CD14-positive monocyte (primary cell): ENCODE measurements around the gene ERBB3. TPM values are rescaled to one million over a fixed set of nuclear protein-coding genes. Genes with fewer than 3 reads are reported as not detected.
A peak's percentile ranks its signal among the peaks of the same experiment; 100 is the strongest.

Experiments used
- DNase-seq, 3 donors: peaks; one replicate each; pipeline ENCODE4 v3.0.0-alpha.2; 2011 to 2022
- H2AFZ ChIP-seq: 2 replicates; pipeline ENCODE4 v1.6.0; 2012; ENCODE audit warnings: mild to moderate bottlenecking, low read depth, low read length, inconsistent platforms; ENCODE audit not compliant: insufficient read depth, poor library complexity, severe bottlenecking
- H3K27ac ChIP-seq, 2 donors: 1 replicate in 1 of 2; 2 replicates in 1 of 2; pipeline ENCODE4 v1.5.1; 2012 to 2013; ENCODE audit warnings: low read length in 2 of 2, control low read depth in 1 of 2, inconsistent platforms in 1 of 2, low read depth in 1 of 2, mild to moderate bottlenecking in 1 of 2
- H3K27me3 ChIP-seq, 2 donors: one replicate each; pipeline versions ENCODE4 v1.6.0 to v1.6.1; 2011 to 2013; ENCODE audit warnings: low read length in 2 of 2; ENCODE audit not compliant: control insufficient read depth in 2 of 2, insufficient read depth in 2 of 2
- H3K36me3 ChIP-seq, 2 donors: replicated peaks in 1 of 2; 1 replicate in 1 of 2; 2 replicates in 1 of 2; pipeline versions ENCODE4 v1.5.1 to v1.6.1; 2012 to 2013; ENCODE audit warnings: low read length in 2 of 2, control low read depth in 1 of 2, inconsistent platforms in 1 of 2, mild to moderate bottlenecking in 1 of 2; ENCODE audit not compliant: insufficient read depth in 2 of 2, control insufficient read depth in 1 of 2
- H3K4me1 ChIP-seq, 2 donors: 1 replicate in 1 of 2; 2 replicates in 1 of 2; pipeline versions ENCODE4 v1.5.1 to v1.6.1; 2012 to 2013; ENCODE audit warnings: low read length in 2 of 2, control low read depth in 1 of 2, inconsistent platforms in 1 of 2, mild to moderate bottlenecking in 1 of 2, moderate library complexity in 1 of 2; ENCODE audit not compliant: insufficient read depth in 2 of 2, control insufficient read depth in 1 of 2
- H3K4me2 ChIP-seq: replicated peaks from 2 replicates; pipeline ENCODE3; 2012; ENCODE audit warnings: low read length, moderate library complexity, mild to moderate bottlenecking; ENCODE audit not compliant: poor library complexity, severe bottlenecking; ENCODE audit errors: extremely low read depth
- H3K4me3 ChIP-seq, 3 experiments: fragments of 200-600 bp in 1 of 3; sonication (generic) in 1 of 3; replicated peaks in 1 of 3; 1 replicate in 2 of 3; 2 replicates in 1 of 3; pipeline ENCODE4 v1.5.1; 2011 to 2013; ENCODE audit warnings: low read length in 3 of 3, mild to moderate bottlenecking in 3 of 3, control low read depth in 2 of 3, low read depth in 2 of 3, inconsistent platforms in 1 of 3, moderate library complexity in 1 of 3
- H3K79me2 ChIP-seq: 2 replicates; pipeline ENCODE4 v1.6.0; 2012; ENCODE audit warnings: mild to moderate bottlenecking, control low read depth, inconsistent platforms, low read length, moderate library complexity; ENCODE audit not compliant: insufficient read depth
- H3K9ac ChIP-seq: 2 replicates; pipeline ENCODE4 v1.6.0; 2017; ENCODE audit warnings: low read length, mild to moderate bottlenecking; ENCODE audit not compliant: insufficient read depth, poor library complexity, severe bottlenecking
- H3K9me3 ChIP-seq, 2 donors: replicated peaks in 1 of 2; 1 replicate in 1 of 2; 2 replicates in 1 of 2; pipeline versions ENCODE4 v1.5.1 to v1.6.1; 2012 to 2013; ENCODE audit warnings: low read length in 2 of 2, control low read depth in 1 of 2; ENCODE audit not compliant: control insufficient read depth in 1 of 2, insufficient read depth in 1 of 2
- H4K20me1 ChIP-seq: 2 replicates; pipeline ENCODE4 v1.6.0; 2012; ENCODE audit warnings: mild to moderate bottlenecking, low read length, control low read depth, moderate library complexity; ENCODE audit not compliant: insufficient read depth
- H3K27ac Mint-ChIP-seq, 7 donors: one replicate each; pipeline ENCODE4 v1.8.0; 2020; ENCODE audit warnings: mild to moderate bottlenecking in 7 of 7, mixed read lengths in 7 of 7, moderate library complexity in 6 of 7, inconsistent platforms in 2 of 7
- H3K27me3 Mint-ChIP-seq, 3 donors: one replicate each; pipeline ENCODE4 v1.8.0; 2021 to 2022; ENCODE audit warnings: low read depth in 3 of 3, mild to moderate bottlenecking in 3 of 3, mixed read lengths in 3 of 3, moderate library complexity in 3 of 3, inconsistent platforms in 1 of 3
- H3K36me3 Mint-ChIP-seq, 2 donors: one replicate each; pipeline ENCODE4 v1.8.0; 2020; ENCODE audit warnings: mixed read lengths in 2 of 2, inconsistent platforms in 1 of 2, mild to moderate bottlenecking in 1 of 2
- H3K4me1 Mint-ChIP-seq: one replicate; pipeline ENCODE4 v1.8.0; 2020; ENCODE audit warnings: mild to moderate bottlenecking, mixed read lengths
- H3K4me3 Mint-ChIP-seq, 2 donors: one replicate each; pipeline ENCODE4 v1.8.0; 2020; ENCODE audit warnings: mild to moderate bottlenecking in 2 of 2, mixed read lengths in 2 of 2, moderate library complexity in 1 of 2
- H3K9me3 Mint-ChIP-seq, 7 donors: one replicate each; pipeline ENCODE4 v1.8.0; 2020 to 2022; ENCODE audit warnings: mixed read lengths in 7 of 7, mild to moderate bottlenecking in 6 of 7, moderate library complexity in 6 of 7, inconsistent platforms in 2 of 7
- WGBS: methylation state at CpG from one replicate; pipeline ENCODE4 v1.1.5; 2013; ENCODE audit warnings: missing lambda C conversion rate; ENCODE audit not compliant: insufficient coverage; 5-methylcytosine and 5-hydroxymethylcytosine counted together
- intact Hi-C, 2 donors: fragments of 100-400 bp; cut with micrococcal nuclease; formaldehyde crosslinking; loops; one replicate each; pipeline versions ENCODE4 v1.15.0 to v1.15.1; 2023
- polyA plus RNA-seq, 3 donors: library from polyadenylated mRNA; depleted of rRNA in 1 of 3; unstranded in 2 of 3; stranded (reverse) in 1 of 3; fragments of 300-500 nt in 2 of 3; fragments of >200 nt in 1 of 3; fragmentation: Illumina TruSeq in 2 of 3; gene quantifications; 1 replicate in 2 of 3; 2 replicates in 1 of 3; pipeline ENCODE4 v1.2.3, GENCODE V29; 2012 to 2021
- TF ChIP-seq, protein P1 (sequence below): fragments of 200-600 bp; IDR thresholded peaks from one replicate; pipeline ENCODE4 v1.8.0; 2022; ENCODE audit warnings: antibody characterized with exemption, mild to moderate bottlenecking

The ERBB3 gene
- polyA plus RNA-seq, 3 donors, result 0.01 TPM; not detected in 2

- Mint-ChIP-seq H3K4me1 (peaks cover 62% of the 10 kb centered on the region), H3K9me3 (no peaks in the 10 kb centered on the region), H3K36me3 (peaks cover 24 to 34% of the 10 kb centered on the region in 2 donors), H3K27ac (peak overlapping the region in 2 of 7 donors; percentile 23 to 65), H3K27me3 (peaks cover 0 to 3% (median 1%) of the 10 kb centered on the region in 3 donors), H3K4me3 (no peak overlapping the region)
- Histone ChIP-seq H3K79me2 (peaks cover 72% of the 10 kb centered on the region), H3K36me3 (peaks cover 16 to 31% of the 10 kb centered on the region in 2 donors), H3K9me3 (no peaks in the 10 kb centered on the region), H2AFZ (no peak overlapping the region), H3K27ac (peak overlapping the region in 1 of 2 donors; percentile 26), H3K4me2 (no peak overlapping the region), H3K4me3 (no peak overlapping the region), H3K9ac (no peak overlapping the region), H3K4me1 (peaks cover 51 to 66% of the 10 kb centered on the region in 2 donors), H4K20me1 (peaks cover 28% of the 10 kb centered on the region), H3K27me3 (no peaks in the 10 kb centered on the region)
- WGBS, result 27% methylated on average over 1 of the region's 4 CpGs
- intact Hi-C loops, result loop anchor here (5.0 to 10.0 kb wide), 2 partner anchors 63 to 341 kb away; partner anchors contain the start of genes SPRYD4 (in 2 of the 2) and SMARCC2 (in 1 of the 2)
- TF ChIP-seq, protein P1, sequence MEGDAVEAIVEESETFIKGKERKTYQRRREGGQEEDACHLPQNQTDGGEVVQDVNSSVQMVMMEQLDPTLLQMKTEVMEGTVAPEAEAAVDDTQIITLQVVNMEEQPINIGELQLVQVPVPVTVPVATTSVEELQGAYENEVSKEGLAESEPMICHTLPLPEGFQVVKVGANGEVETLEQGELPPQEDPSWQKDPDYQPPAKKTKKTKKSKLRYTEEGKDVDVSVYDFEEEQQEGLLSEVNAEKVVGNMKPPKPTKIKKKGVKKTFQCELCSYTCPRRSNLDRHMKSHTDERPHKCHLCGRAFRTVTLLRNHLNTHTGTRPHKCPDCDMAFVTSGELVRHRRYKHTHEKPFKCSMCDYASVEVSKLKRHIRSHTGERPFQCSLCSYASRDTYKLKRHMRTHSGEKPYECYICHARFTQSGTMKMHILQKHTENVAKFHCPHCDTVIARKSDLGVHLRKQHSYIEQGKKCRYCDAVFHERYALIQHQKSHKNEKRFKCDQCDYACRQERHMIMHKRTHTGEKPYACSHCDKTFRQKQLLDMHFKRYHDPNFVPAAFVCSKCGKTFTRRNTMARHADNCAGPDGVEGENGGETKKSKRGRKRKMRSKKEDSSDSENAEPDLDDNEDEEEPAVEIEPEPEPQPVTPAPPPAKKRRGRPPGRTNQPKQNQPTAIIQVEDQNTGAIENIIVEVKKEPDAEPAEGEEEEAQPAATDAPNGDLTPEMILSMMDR, result no peak
- no peak for DNase-seq
These were observed 44.2 kb downstream of the ERBB3 start for GRCh38 chr12:56124133-56124532.

GRCh38 chr12:56126732-56127239 is 46.8 kb downstream of the ERBB3 start:
- no peaks in the 10 kb centered on the region for H3K9me3 ChIP-seq
- peaks cover 55 to 72% of the 10 kb centered on the region in 2 donors for H3K4me1 ChIP-seq
- H3K4me1 Mint-ChIP-seq, result peaks cover 66% of the 10 kb centered on the region
- H3K9me3 Mint-ChIP-seq, result peaks cover 0 to 4% (median 0%) of the 10 kb centered on the region in 7 donors
- peaks cover 0 to 6% (median 1%) of the 10 kb centered on the region in 3 donors for H3K27me3 Mint-ChIP-seq
- H3K4me3 Mint-ChIP-seq, result peak overlapping the region in 1 of 2 donors; percentile 98
- peak; percentile 24 to 60 (median 57) for DNase-seq
- peak overlapping the region; percentile 99 for H3K4me2 ChIP-seq
- H3K79me2 ChIP-seq, result peaks cover 63% of the 10 kb centered on the region
- 0% methylated on average over 1 of the region's 3 CpGs for WGBS
- intact Hi-C loops, result loop anchor here (2.0 to 10.0 kb wide), 5 partner anchors 32 to 338 kb away; partner anchors contain the start of genes SPRYD4 (in 2 of the 2), MYL6 (in 1 of the 2), NABP2 (in 1 of the 2) and RNF41 (in 1 of the 2)
- TF ChIP-seq, protein P1, result no peak
- no peaks in the 10 kb centered on the region for H3K27me3 ChIP-seq
- peaks cover 13 to 28% of the 10 kb centered on the region in 2 donors for H3K36me3 ChIP-seq
- H3K27ac Mint-ChIP-seq, result peak overlapping the region; percentile 84 to 94 (median 93)
- peaks cover 11% of the 10 kb centered on the region for H4K20me1 ChIP-seq
- peaks cover 24 to 32% of the 10 kb centered on the region in 2 donors for H3K36me3 Mint-ChIP-seq
- no peak overlapping the region for H2AFZ ChIP-seq
- peak overlapping the region in 1 of 3 experiments; percentile 99 for H3K4me3 ChIP-seq
- H3K27ac ChIP-seq, result peak overlapping the region in 1 of 2 donors; percentile 73
- H3K9ac ChIP-seq, result no peak overlapping the region
